Heart right ventricle (tissue), 16 donors: Measurements from ENCODE around the gene TMEM154. TPM values are rescaled to one million over a fixed set of nuclear protein-coding genes. Genes with fewer than 3 reads are reported as not detected.
A peak's percentile ranks its signal among the peaks of the same experiment; 100 is the strongest.

Experiments used
- ATAC-seq, 8 donors: fragments of 200-7000 bp; cut with Tn5 transposase; one replicate each; pipeline ENCODE4 v1.9.1; 2020; ENCODE audit warnings: mild to moderate bottlenecking in 8 of 8, moderate library complexity in 8 of 8, moderate number of reproducible peaks in 1 of 8
- DNase-seq, 2 donors: peaks; one replicate each; pipeline ENCODE4 v3.0.0-alpha.2; 2020
- H3K27ac ChIP-seq, 10 donors: fragments of 200-600 bp; sonication (generic) in 2 of 10; one replicate each; pipeline versions ENCODE4 v1.5.0 to v1.8.0; 2020 to 2022; ENCODE audit warnings: mild to moderate bottlenecking in 3 of 10
- H3K27me3 ChIP-seq, 7 donors: fragments of 200-600 bp; one replicate each; pipeline ENCODE4 v1.8.0; 2021 to 2022; ENCODE audit warnings: mild to moderate bottlenecking in 2 of 7
- H3K36me3 ChIP-seq, 9 donors: fragments of 200-600 bp; sonication (generic) in 1 of 9; one replicate each; pipeline versions ENCODE4 v1.5.0 to v1.8.0; 2020 to 2022; ENCODE audit warnings: mild to moderate bottlenecking in 2 of 9
- H3K4me1 ChIP-seq, 9 donors: fragments of 200-600 bp; sonication (generic) in 1 of 9; one replicate each; pipeline versions ENCODE4 v1.5.0 to v1.8.0; 2020 to 2022; ENCODE audit warnings: mild to moderate bottlenecking in 4 of 9
- H3K4me3 ChIP-seq, 10 donors: fragments of 200-600 bp; sonication (generic) in 2 of 10; one replicate each; pipeline versions ENCODE4 v1.5.0 to v1.8.0; 2020 to 2022; ENCODE audit warnings: mild to moderate bottlenecking in 7 of 10, moderate library complexity in 2 of 10
- H3K9me3 ChIP-seq, 11 donors: fragments of 200-600 bp in 10 of 11; sonication (generic) in 2 of 11; one replicate each; pipeline versions ENCODE4 v1.5.0 to v1.8.0; 2013 to 2022; ENCODE audit warnings: mild to moderate bottlenecking in 2 of 11, control low read depth in 1 of 11, moderate library complexity in 1 of 11
- CTCF ChIP-seq, 9 donors: fragments of 200-600 bp; sonication (generic) in 2 of 9; IDR thresholded peaks; one replicate each; pipeline versions ENCODE4 v1.5.0 to v1.8.0; 2021 to 2022; ENCODE audit warnings: antibody characterized with exemption in 9 of 9, mild to moderate bottlenecking in 5 of 9, moderate library complexity in 1 of 9
- WGBS, 2 donors: extraction: QIAGEN DNeasy Blood & Tissue Kit; methylation state at CpG; one replicate each; pipeline ENCODE4 v1.1.7; 2013; ENCODE audit warnings: inconsistent platforms in 1 of 2; 5-methylcytosine and 5-hydroxymethylcytosine counted together
- intact Hi-C, 10 donors: fragments of 100-400 bp; cut with DNase I; formaldehyde crosslinking; loops; one replicate each; pipeline versions ENCODE4 v1.11.1 to v1.14.2; 2022
- polyA plus RNA-seq, 2 donors: library from polyadenylated mRNA; stranded (reverse); fragments of 200-250 nt; gene quantifications; one replicate each; pipeline ENCODE4 v1.2.3, GENCODE V29; 2013
- total RNA-seq, 10 donors: library from RNA; stranded (reverse); fragmentation: NEBNext Ultra II Directional in 3 of 10; extraction: Animal tissue kit (Norgen Biotek cat#: 25700) in 3 of 10; gene quantifications; one replicate each; pipeline versions ENCODE4 v1.2.1 to v1.2.4, GENCODE V29; 2021 to 2023
- donor health status: Arrhythmogenic right ventricular cardiomyopathy.
- donor health status: ischemic (EF 13 %, LVEDD 7.1; RV severe dilation, severe dysfunction).
- donor health status: healthy with polysubstance abuse.
- donor health status: DM: no; HTN: yes; CAD: no.
- donor health status: DM: no; HTN: no; CAD: no.
- donor health status: ischemic (EF 25% LVEDD 6.9; RV normal size, moderate dysfunction).
- donor health status: ischemic (EF 25% LVEDD 5.7; RV mildly dilated, moderate dysfunction).
- donor health status: healthy.
- donor health status: DM: yes; HTN: yes; CAD: no.
- donor health status: Ischemic cardiomyopathy.
- donor health status: ischemic (EF 35%, LVEDD 5.7; RV mildly dilated, moderate dysfunction).
- donor health status: nonischemic (EF 11% LVEDD 7.7; RV severe dilation, severe dysfunction).
- donor health status: DM: yes; HTN: yes; CAD: no.
- donor health status: PGD.
- donor health status: ischemic (EF 29% LVEDD 5.4; RV normal size, mild dysfunction).
- donor health status: nonischemic (EF 23%, LVEDD 6.1; RV moderate dilation, normal function).

TMEM154 gene
- total and polyA plus RNA-seq, 12 donors: 0.25 to 5.4 (median 1.8) TPM

DNA sequence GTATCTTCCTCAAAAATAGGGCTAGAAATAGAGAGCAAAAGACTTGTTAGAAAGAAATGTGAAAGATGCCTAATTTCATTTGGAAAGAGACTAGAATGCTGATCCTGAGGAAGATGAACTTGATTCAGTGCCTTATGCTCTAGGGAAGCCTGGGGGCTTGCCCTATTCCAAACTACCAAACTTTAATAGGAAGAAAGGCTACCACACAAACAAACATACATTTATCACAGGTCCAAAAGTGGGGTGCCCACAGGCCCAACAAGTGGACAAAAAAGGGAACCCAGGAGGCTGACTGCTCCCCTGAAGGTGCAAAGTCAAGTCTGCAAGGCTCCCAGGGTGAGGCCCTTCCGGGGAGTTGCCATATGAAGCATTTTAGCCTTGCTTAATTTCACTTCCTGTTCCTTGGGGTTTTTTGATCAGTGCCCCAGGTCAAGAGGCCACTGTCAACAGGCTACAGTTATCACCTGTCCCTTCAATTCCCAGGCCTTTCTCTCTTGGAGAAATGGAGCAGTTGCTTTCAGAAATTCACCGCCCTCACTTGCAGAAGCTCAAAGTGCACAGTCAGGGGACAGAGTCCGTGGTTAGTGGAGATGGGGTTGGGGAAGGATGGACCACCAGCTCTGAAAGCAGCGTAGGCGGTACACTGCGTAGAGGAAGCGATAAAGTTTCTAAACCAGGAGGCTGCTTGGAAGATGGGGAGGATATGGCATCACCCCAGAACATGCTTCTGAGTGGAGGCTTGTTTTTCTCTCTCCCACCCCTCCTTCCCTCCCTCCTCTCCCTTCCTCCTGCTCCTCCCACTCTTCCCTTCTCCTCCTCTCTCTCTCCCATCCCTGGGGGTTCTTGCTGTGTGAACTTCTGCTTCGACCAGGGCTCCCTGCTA lies 36.4 kb downstream of the TMEM154 start:
- Histone ChIP-seq H3K9me3 (no peaks in the 10 kb centered on the region), H3K4me3 (no peak overlapping the region), H3K27me3 (no peaks in the 10 kb centered on the region), H3K4me1 (peaks cover 0 to 38% (median 6%) of the 10 kb centered on the region in 9 donors), H3K27ac (peak overlapping the region in 2 of 10 donors; percentile 23 to 65), H3K36me3 (no peaks in the 10 kb centered on the region)
- DNase-seq (peak in 1 of 2 donors; percentile 7), ATAC-seq (peak; percentile 30 to 67 (median 48))
- WGBS, 2 donors: 58 to 63% methylated on average over 8 of the region's 8 CpGs
- no peak for TF ChIP-seq CTCF (IDR thresholded peaks at IDR 0.05)
- intact Hi-C loops: loop anchor here in 9 of 10 donors (5.0 to 10.0 kb wide), 7 partner anchors 89 to 191 kb away; no protein-coding TSS in a partner anchor

DNA sequence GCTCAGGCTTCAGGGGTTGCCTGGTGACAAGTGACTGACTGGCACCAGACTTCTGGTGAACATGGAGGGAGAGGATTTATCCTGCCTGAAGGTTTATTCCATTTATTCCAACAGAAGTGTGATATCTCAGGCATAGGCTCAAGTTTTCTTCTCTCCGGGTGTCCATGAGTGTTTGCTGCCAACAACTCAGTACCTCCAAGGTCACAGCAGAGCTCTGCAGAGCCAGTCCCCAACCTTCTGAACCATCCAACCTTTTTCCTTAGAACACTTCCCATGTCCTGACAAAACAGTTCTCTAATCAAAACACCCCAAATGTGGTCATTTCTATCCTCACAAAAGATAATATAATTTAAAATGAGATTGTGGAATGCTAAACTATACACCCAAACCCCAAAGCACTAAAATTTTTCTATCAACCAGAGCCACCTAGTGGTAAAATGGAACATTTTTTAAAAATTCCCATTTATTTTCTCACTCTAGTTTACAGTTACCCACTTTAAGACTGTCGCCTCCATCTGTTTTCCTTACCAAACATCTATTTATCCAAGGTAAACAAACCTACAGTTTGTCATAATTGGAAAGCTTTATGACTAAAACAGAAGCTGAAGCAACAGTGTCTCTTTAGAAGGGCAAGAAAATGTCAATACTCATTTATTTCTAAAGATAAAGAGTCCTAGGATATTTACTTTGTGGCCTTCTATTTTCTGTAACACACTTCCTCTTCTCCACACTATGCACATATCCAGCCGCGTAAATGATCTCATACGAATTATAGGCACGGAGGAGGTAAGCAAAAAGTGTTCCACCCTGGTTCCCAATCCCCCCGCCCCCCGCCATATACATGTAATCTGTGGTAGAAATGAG lies 39.5 kb downstream of the TMEM154 start:
- Histone ChIP-seq H3K36me3 (no peaks in the 10 kb centered on the region), H3K4me3 (no peak overlapping the region), H3K27ac (peak overlapping the region in 1 of 10 donors; percentile 28), H3K9me3 (no peaks in the 10 kb centered on the region), H3K27me3 (no peaks in the 10 kb centered on the region), H3K4me1 (peaks cover 0 to 50% (median 6%) of the 10 kb centered on the region in 9 donors)
- no peak for DNase-seq
- TF ChIP-seq CTCF (IDR thresholded peaks at IDR 0.05): peak; percentile 43 to 80 (median 67)
- ATAC-seq: peak in 4 of 8 donors; percentile 45 to 59 (median 56)
- 53 to 54% methylated on average over 8 of the region's 8 CpGs for WGBS, 2 donors
- intact Hi-C loops: loop anchor here in 9 of 10 donors (1.0 to 10.0 kb wide), 11 partner anchors 92 to 188 kb away; no protein-coding TSS in a partner anchor

DNA sequence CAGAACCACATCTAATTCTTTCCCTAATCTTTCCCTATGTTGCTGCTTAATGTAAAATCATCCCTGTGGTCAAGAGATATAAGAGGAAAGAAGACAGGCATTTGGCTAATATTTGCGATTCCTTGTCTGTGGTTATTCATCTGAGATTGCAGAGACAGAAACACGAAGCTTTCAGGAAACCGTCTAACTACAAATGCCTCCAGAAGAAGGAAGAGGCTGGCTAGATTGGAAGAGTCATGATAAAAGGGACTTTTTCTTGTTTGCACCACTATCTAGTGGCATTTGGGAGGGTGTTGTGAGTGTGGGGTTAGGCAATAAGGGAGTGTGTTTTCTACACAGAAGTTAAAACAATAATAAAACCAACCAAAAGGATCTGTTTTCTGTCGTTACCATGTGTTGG lies 43.9 kb downstream of the TMEM154 start:
- ATAC-seq: no peak
- WGBS, 2 donors: 69 to 75% methylated on average over 4 of the region's 4 CpGs
- no peaks in the 10 kb centered on the region for H3K9me3 ChIP-seq
- H3K27ac ChIP-seq: peak overlapping the region in 1 of 10 donors; percentile 62
- H3K27me3 ChIP-seq: no peaks in the 10 kb centered on the region
- no peak overlapping the region for H3K4me3 ChIP-seq
- TF ChIP-seq CTCF (IDR thresholded peaks at IDR 0.05): no peak
- DNase-seq: no peak
- peaks cover 0 to 9% (median 0%) of the 10 kb centered on the region in 9 donors for H3K36me3 ChIP-seq
- H3K4me1 ChIP-seq: peaks cover 0 to 30% (median 0%) of the 10 kb centered on the region in 9 donors
- intact Hi-C loops: loop anchor here in 1 of 10 donors (10.0 kb wide), 1 partner anchor 181 kb away; no protein-coding TSS in a partner anchor
